NCI-H1105 (cell line): ENCODE data around the gene HSF2BP.
"Not testable (repeated sequence)": the region's sequence is repeated elsewhere in the genome, so short reads cannot be mapped to it uniquely, and the experiment has no call there.

Experiments used
- DNase-seq: peaks from one replicate; lab custom pipeline; 2025; lab: John Stamatoyannopoulos, UW

HSF2BP gene

DNA sequence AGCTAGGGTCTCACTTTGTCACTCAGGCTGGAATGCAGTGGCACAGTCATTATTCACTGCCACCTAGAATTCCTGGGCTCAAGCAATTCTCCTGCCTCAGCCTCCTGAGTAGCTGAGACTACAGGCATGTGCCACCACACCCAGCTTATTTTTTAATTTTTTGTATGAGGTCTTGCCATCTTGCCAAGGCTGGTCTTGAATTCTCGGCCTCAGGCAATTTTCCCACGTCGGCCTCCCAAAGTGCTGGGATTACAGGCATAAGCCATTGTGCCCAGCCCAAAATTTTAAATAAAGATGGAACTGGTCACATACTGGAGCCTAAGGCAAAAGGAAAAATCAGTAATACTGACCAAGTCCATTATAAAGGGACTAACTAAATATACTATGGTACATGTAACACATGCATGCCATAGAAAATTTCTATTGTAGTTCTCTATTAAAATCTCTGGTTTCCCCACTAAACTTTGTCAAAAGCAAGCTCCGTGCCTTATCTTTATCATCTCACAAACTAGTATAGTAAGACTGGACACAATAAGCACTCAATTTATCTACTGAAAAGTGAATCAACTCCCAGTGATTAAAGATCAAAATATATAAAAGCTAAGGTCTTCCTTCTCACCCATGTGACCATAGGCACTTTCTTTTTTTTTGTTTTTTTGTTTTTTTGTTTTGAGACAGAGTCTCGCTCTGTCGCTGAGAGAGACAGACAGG is 61.6 kb downstream of the HSF2BP start:
- no peak for DNase-seq

DNA sequence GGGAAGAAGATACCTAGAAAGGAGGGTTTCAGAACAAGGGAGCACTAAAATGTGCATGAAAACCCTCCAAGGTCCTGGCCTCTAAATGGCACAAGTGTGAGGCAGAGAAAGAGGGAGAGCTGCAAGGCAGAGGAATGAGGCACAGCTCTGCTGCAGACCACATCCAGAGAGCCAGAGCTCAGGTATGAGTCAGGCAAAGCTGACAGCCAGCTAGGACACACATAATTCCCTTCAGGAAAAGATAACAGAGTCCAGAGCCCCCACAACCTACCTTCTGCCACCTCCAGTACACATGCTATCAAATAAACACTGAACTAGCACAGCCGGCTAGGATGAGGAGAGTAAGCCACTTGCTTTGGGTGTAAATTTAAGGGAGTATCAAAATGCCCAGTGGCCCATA is 62.2 kb downstream of the HSF2BP start:
- no peak for DNase-seq

DNA sequence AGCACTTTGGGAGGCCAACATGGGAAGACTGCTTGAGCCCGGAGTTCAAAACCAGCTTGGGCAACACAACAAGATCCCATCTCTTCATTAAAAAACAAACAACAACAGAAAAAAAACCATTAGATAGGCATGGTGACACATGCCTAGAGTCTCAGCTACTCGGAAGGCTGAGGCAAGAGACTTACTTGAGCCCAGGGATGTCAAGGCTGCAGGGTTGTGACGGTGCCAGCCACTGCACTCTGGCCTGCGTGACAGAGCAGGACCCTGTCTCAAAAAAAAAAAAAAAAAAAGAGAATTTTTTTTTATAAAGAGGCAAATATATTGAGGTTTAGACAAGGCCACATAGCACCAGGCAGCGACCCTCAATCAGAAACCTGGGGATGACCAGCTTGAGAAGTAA is 62.7 kb downstream of the HSF2BP start:
- DNase-seq = no peak

DNA sequence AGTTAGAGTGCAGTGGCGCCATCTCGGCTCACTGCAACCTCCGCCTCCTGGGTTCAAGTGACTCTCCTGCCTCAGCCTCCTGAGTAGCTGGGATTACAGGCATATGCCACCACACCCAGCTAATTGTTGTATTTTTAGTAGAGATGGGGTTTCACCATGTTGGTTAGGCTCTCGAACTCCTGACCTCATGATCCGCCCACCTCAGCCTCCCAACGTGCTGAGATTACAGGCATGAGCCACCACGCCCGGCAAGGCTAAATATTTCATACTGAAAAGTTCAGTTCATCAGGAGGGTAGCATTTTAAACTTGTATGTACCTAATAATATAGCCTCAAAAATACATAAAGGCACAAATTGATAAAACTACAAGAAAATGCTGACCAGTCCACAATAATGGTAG is 63.5 kb downstream of the HSF2BP start:
- DNase-seq = not testable (repeated sequence)

DNA sequence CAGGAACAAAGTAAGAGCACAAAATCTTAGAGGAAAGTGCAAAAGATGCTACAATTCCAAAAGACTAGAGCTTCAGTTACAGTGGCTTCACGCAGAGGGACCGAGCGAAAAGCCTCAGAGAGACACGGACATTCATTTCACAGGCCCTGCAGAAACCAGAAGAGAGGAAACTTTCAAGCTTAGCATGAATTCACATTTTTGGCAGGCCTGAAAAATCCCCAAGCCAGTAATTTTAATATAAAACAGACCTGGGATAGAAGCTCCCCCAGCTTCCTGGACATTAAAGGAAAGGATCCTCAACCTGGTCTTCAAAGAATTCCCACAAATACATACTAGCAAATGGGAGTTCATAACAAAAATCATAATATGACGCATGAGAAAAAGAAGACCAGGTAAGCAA is 66.2 kb downstream of the HSF2BP start:
- DNase-seq = no peak

DNA sequence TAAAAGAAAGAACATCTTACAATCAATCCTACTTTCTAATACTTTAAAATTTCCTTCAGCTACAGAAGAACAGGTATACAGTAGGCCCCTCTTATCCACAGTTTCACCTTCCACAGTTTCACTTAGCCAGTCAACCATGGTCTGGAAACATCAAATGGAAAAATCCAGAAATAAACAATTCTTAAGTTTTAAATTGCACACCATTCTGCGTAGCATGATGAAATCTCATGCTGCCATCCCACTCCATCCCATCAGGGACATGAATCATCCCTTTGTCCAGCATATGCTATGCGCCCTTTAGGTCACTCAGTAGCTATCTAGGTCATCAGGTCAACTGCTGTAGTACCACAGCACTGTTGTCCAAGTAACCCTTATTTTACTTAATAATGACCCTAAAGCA is 67.7 kb downstream of the HSF2BP start:
- DNase-seq = no peak

DNA sequence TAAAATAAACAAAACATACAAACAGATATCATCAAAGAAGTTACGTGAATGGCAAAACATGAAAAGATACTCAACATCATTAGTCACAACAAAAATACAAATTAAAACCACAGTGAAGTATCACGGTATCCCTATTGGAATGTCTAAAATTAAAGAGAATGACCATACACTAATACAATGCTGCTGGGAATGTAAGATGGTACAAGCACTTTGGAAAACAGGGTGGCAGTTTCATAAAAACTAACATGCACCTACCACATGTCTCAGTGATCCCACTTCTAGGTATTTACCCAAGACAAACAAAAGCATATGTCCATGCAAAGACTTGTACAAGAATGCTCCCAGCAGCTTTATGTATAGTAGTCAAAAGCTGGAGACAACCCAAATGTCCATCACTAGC is 69.1 kb downstream of the HSF2BP start:
- DNase-seq = no peak

DNA sequence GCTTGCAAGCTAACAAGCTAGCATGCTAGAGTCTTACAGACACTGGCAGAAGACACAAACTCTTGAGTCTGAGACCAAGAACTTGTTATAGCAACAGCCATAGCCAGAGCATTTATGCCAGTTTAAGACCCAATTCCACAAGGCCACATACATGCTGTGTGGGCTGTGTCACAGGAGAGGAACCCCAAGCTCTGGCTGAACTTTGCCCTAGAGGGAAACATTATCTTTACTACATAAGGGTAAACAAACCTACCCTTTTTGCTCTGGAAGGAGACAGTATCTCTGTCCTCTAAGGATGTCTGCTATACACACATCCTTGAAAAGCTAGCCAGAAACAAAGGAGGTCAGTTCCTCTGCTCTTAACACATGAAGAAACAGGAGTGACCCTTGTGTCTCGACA is 70.3 kb downstream of the HSF2BP start:
- DNase-seq = no peak

DNA sequence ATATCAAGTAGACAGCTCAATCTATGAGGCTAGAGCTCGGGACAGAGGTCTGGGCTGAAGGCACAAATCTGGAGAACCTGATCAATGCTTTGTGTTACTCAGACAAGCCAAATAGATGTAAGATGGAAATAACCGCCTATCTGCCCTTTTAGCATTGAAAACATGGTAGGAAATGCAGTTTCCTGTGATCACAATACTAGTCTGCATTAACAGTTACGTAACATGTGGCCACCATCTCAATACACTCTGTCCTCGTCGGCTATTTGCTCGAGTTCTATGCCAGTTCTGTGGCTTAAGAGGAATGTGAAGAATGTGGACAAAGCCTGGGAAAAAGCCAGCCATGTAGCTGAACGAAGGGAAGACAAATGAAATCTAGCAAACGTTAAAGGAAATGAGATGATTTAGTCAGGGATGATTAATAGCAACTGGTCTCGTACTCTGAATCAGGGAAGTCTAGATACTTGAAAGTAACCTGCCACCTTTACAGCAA is 73.3 kb downstream of the HSF2BP start:
- no peak for DNase-seq

DNA sequence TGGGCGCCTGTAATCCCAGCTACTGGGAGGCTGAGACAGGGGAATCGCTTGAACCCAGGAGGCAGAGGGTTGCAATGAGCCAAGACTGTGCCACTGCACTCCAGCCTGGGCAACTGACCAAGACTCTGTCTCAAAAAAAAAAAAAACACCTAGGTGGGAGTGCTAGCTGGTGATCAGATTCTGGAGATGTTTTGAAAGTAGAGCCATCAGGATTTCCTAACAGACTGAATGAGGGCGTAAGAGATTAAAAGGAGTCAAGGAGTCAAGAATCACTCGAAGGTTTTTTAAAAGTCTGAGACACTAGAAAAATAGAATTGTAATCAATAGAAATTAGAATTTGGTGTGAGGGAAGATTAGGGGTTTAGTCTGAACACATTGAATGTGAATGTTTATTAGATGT is 73.8 kb downstream of the HSF2BP start:
- DNase-seq = no peak

DNA sequence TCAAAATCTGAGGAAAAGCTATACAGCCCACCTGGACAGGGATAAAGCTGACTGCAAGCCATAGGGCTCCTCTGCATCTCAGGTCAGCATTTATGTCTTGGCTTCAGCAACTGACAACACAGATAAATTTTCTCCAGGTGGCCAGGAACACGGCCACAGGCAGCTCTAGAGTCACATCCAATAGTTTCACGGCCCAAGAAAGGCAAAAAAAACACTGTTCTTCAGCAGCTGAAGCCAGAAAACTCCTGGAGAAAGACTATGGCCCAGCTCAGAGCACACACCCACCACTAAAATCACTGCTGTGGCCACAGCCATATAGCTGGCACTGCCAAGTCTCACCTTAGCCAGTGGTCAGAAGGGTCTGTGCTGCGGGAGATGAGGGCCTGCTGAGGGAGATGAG is 77.8 kb downstream of the HSF2BP start:
- no peak for DNase-seq

DNA sequence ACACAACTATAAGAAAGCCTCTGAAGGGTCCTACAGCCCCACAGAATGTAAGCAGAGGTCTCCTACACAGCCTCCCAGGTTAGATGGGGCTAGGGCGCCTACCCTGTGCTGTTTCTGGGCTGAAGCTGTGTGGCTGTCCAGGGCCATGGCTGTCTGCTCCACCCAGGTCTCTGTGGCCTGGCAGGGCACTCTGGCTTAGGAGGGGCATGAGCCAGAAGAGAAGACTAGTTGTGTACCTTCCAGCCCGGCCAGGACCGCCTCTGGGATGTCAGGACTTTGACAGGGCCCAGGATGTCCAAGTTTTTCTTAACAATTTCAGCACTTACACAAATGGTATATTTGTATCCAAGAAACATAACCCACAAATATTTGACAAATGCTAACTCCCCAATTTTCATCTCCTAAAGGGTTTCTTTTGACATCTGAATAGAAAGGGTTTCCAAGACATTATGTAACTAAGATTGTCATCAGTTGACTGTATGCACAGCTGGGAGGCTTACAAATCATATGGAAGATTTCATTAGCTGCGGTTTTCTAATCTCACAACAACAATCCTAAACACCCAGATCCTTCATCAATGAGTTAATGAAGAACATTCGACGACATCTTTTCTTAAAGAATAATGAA is 80.5 kb downstream of the HSF2BP start:
- DNase-seq = no peak

DNA sequence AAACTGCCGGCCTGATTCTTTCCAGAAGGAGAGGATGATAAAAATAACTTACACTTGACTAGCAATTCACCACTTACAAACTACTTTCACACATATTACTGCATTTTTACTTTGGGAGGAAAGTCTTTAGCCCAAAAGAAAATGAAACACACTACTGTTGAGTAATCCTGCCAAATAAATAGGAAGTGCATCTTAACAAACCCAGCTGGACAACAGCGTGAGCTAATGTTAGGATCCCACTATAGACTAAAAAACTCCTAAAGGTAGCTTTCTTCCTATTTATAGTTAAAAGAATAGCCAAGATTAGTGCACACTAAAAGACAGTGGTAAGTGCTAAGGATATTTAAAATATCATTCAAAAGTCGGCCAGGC is 83.8 kb downstream of the HSF2BP start:
- DNase-seq = no peak

DNA sequence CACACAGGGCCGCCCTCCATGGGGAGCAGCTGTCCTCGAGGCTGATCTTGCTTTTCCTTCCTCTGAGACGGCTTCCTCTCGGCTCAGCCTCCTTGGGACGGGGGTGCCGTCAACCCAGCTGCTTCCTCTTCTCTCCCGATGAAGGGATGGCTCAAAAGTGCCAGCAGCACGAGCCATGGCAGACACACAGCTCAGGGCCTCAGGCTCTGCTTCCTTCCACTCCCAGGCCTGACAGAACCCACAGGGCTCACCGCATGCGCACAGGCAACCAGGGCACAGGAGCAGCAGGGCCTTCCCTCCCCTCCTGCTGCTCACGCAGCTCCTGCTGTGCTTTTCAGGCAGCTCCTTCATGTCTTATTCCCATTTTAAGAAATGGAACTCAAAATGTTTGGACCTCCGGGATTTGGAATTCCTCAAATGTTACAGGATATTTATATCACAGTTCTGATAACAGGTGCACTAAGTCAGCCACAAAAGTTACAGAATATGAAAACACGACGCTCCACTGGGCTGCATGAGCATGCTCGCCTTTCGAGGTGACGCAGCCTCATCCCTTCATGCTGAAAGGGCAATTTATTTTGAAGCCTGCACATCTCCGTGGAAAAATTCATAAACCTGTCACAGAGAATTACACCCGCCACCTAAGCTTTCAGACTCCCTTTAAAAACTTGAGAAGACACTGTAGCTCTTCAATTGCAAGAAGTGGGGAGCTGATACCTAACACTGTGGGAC is 84.4 kb downstream of the HSF2BP start:
- no peak for DNase-seq

DNA sequence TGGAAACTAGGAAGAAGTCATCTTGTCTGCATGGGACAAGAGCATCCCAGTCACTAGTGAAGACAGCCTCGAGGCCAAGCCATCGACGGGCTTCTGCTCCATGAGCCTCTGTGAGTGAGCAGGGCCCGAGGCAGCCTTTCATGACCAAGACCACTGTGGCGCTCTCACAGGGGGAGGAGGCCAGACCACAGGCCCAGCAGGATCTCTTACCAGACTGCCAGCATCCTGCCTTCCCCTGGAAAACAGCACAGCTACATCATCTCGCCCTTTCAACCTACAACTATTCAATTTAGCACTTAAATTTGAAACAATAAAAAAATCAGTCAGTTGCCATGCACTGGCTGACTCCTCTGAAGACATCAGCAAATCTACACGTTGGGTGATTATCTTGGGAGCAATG is 85.4 kb downstream of the HSF2BP start:
- no peak for DNase-seq

DNA sequence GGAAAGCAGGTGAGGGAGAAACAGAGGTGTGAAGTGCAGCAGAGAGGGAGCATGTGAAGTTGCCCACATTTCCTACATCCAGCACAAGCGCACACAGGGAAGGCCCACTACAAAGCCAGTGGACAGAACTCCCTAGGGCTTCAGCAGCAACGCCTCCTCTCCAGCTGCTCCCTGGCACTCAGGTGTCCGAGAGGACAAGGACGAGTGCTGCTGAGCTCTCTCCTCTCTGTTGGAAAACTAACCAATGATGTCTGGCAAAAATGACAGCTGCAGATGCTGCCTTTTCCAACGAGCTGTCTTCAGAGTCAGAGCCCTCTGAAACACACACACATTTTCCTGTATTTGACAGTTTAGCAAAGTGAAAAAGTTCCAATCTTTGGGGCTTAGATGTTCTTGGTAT is 86.8 kb downstream of the HSF2BP start:
- DNase-seq = no peak

DNA sequence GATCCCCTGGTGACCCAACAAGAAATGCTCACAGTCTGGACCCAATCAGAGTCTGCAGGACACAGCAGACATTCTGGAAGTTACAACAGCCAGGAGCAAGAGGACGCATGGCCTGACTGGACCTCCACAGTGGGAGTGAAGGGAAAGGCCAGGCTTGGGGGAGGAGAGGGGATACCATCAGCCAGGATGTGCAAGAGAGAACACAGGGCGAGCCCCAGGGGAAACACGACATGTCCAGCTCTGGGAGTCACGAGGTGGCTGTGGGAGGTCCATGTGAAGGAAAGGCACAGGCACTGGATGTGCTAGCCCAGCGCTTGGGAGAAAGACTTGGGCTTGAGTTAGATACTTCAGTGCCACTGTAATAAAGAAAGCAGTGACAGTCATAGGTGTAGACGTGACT is 87.3 kb downstream of the HSF2BP start:
- no peak for DNase-seq

DNA sequence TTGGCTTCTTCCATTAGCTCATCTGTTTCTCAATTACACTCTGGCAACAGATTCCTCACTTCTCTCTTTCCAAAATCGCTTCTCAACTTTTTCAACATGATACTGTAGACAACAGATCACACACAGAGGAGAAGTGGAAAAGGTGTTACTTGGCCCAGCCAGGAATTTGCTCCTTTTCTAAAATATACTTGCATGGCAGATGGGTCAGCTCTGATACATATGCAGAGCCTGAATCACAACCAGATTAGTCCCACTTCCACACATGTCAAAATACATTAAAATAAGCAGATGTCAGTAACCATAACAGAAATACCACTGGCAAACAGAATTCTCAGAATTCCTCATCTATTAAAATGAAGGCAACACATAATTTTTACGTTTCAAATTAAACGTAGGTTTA is 89.1 kb downstream of the HSF2BP start:
- not testable (repeated sequence) for DNase-seq

DNA sequence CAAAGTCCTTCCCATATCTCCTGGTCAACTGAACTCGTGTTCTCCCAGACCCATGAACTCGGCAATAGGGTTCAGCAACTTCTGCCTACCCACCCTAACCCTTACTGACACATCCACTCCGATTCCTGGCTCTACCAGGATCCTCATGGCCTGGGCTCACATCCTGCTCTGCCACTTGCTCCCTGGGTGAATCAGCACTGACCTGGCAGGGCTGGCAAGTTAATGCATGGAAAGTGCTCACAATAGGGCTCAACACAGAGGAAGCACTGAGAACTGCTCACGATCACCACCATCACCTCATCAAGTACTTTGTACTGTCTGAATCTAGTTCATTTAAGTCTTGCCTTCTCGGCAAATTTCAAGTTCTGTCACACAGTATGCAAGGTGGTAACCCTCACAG is 96.8 kb downstream of the HSF2BP start:
- DNase-seq = not testable (repeated sequence)

DNA sequence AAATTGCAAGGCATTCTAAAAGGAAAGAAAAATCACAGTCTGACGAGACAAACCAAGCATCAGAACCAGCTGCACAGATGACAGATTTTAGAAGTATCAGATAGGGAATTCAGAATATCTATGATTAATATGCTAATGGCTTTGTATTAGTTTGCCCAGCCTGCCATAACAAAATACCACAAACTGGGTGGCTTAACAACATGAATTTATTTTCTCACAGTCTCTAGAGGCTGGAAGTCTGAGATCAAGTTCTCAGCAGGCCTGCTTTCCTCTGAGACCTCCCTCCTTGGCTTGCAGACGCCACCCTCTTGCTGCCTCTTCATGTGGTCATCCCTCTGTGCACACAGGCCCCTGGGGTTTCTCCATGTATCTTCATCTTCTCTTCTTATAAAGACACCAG is 118.7 kb downstream of the HSF2BP start:
- not testable (repeated sequence) for DNase-seq

DNA sequence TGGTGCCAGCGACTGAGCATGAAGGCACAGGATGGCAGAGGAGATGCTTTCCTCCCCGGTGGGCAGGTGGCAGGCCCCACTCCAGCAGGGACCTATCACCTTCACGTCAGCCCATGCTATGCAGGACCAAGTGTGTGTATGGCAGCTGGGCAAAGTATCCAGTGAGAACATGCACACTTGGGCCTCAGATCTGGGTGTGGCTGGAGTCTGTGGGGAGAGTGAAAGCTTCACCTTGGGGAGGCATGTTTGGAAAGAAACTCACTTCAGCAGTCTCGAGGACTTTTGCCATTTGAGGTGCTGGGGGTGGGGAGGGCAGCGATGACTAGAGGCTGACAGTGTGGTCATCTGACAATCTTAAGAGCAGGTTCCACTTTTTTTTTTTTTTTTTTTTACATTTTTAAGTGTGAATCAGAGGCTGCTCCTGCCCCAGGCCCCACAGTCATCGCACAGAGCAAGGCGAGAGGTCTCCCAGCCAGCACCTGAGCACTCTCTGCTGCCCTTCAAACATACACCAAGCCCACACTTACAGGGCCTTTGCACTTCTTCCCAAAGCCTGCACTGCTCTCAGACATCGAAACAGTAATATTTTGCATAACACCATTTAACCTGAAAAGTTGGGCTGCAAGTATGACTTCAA is 136.7 kb downstream of the HSF2BP start:
- not testable (repeated sequence) for DNase-seq

DNA sequence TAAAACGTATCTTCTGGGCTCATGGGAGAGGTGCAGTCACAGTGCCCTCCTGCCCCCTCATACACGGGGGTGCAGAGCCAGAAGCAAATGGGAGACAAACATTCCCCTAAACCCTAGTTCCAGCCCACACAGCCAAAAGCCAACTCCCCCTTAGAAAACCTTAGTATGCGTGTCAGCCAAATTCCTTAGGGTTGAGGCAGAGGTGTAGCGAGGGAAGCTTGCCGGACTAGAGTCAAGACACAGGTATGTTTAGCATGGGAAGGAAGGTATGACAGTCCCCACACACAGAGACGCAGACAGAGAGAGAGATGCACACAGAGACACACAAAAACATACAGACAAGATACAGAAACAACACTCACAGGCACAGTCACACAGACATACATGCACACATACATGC is 141.6 kb downstream of the HSF2BP start:
- DNase-seq = not testable (repeated sequence)
